ENCODE measurements around the gene STING1.
"Not testable (repeated sequence)": the region's sequence is repeated elsewhere in the genome, so short reads cannot be mapped to it uniquely, and the experiment has no call there.

STING1 gene

DNA sequence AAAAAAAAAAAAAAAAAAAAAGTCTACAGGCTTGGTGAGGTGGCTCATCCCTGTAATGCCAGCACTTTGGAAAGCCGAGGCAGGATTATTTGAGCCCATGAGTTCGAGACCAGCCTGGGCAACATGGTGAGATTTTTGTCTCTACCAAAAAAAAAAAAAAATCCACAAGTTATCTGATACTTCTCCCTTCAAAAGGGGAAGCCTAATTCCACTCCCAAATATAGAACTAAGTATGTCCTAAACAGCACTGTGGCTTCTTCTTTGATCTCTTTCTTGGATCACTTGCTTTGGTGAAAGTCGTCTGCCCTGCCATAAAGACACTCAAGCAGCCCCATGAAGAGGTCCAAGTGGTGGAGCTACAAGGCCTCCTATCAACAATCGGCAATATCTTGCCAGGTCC lies 18.8 kb upstream of the STING1 start:
- FAIRE-seq = no peak

DNA sequence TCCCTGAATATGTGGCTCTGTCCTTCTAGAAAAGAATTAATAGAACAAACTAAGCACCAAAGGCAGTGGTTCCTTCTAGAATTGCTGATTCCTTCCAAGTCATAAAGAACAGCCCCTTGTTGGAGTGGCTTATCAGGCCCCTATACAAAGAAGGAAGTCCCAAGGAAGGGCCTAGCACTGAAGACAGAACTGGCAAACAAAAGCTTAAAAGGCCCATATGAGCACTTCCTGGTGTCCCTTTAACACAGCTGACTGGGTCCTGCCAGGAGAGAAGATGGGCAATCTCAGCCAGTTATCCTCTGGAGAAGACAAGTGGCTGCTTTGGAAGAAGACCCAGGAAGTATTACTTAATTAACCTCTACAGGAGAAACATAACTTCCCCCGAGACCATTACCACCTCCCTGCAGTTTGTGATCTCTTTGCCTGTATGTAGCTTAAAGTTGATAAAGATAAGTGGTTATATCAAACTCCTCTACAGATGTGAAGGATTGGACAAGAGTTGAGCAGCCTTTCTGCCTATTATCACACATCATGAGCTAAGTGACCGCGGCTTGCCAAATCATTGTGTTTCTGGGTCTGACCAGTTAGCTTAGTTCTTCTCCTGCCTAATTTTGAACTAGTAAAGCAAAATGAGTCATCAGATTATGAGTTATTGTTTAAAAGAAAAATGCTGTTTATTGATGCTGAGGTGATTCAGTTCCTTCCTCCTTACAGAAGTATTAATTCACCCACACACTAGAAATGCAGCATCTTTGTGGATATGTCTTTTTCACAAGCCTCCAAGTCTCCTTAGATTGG lies 13.3 kb upstream of the STING1 start:
- FAIRE-seq = no peak

- no peak for FAIRE-seq
Measured at GRCh38 chr5:139494832-139495231, 12.3 kb upstream of the STING1 start.

DNA sequence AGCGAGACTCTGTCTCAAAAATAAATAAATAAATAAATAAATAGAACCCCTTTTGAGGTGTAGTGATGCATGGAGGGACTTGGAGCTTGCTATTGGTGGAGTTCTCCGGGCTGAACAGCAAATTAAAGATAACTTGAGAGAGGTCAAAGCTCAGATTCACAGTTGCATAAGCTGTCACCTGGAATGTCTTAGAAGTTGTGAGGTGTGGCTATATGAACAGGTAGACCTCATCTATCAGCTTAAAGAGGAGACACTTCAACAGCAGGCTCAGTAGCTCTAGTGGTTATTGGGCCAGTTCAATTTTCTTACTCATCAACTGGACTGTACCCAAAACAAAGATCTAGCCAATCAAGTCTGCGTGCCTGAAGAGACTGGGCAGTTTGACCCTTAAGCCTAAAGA lies 11.7 kb upstream of the STING1 start:
- no peak for FAIRE-seq

DNA sequence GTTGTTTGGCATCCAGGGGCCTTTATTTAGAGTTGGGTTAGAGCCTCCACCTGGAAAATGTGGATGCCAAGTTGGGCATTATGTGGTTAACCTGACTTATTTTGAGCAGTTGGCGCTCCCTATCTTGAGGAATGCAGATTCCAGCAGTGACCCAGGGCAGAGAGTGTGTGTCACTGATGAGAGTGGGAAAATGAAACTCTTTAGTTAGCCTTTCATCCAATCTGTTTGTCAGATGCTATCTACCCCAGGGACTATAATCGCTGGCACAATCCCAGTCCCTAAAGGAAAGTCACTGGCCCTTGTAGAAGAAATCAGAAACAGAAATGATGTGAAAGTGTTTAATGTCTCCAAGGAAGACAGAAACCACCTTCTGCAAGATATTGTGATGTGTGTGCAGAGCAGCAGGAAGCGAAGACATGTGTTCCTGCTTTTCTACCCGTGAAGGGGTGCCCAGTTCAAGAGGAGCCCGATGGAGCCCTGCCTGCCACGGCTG lies 10.2 kb upstream of the STING1 start:
- FAIRE-seq = no peak

DNA sequence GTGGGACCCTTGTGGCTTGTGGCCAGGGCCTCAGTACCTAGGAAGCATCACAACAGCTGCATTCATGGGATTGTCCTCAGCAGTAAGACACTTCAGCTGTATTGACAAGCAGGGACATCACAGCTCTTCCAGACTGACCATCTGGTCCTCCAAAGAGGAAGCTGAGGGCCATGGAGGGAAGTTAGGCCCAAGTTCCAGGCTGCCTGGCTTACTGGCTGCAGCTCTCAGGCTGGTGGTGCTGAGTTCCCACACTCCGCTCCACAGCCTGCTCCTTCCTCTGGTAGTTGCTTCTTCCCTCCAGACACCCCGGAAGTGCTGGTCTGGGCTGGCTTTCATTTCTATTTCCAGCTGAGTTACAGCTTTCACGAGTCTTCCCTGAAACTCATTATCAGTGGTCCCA lies 5.7 kb upstream of the STING1 start:
- no peak for FAIRE-seq

- FAIRE-seq = no peak
Measured at GRCh38 chr5:139486201-139486600, 3.6 kb upstream of the STING1 start.

- FAIRE-seq = not testable (repeated sequence)
Measured at GRCh38 chr5:139482890-139483208, 291 bp upstream of the STING1 start.

- no peak for FAIRE-seq
Measured at GRCh38 chr5:139481580-139482049, 943 bp downstream of the STING1 start.

DNA sequence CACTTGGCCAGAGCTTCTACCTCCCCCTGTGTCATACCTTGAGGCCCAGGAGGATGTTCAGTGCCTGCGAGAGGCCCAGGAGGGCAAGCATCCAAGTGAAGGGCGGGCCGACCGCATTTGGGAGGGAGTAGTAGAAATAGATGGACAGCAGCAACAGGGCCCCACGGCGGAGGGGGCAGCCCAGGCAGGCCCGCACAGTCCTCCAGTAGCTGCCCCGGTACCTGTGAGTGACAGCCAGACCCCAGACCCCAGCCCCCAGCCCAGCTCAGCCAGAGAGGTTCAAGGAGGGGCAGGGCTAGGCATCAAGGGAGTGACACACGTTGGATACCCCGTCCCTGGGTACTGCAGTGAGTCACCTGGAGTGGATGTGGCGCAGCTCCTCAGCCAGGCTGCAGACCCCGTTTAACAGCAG lies 1.4 kb downstream of the STING1 start:
- FAIRE-seq = no peak

- FAIRE-seq = not testable (repeated sequence)
Measured at GRCh38 chr5:139479729-139480128, 2.8 kb downstream of the STING1 start.

GRCh38 chr5:139478657-139479423 lies 3.7 kb downstream of the STING1 start:
- not testable (repeated sequence) for FAIRE-seq

- no peak for FAIRE-seq
Measured at GRCh38 chr5:139475865-139476617, 6.5 kb downstream of the STING1 start.

GRCh38 chr5:139474890-139475791 lies 7.4 kb downstream of the STING1 start:
- no peak for FAIRE-seq

- no peak for FAIRE-seq
Measured at GRCh38 chr5:139473565-139473964, 9.0 kb downstream of the STING1 start.

- FAIRE-seq = no peak
Measured at GRCh38 chr5:139473105-139473504, 9.5 kb downstream of the STING1 start.

DNA sequence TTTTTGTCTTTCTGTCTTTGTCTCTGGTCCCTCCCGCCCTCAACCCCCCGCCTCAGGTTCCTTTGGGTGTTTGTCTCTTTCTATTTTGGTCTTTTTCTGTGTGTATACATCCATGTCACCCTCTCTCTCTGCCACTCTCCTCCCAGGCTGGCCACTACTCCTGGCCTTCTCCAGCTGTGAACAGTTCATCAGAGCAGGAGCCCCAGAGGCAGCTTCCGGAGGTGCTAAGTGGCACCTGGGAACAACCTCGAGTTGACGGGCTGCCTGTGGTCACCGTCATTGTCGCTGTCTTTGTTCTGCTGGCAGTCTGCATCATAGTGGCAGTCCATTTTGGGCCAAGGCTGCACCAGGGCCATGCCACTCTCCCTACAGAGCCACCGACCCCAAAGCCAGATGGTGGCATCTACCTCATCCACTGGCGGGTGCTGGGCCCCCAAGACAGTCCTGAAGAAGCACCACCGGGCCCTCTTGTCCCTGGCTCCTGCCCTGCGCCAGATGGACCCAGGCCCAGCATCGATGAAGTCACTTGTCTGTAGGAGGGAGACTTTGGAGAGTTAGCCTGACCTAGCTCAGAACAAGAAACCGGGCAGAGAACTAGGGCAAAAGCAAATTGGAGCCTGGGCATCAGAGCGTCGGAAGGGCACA lies 10.1 kb downstream of the STING1 start:
- no peak for FAIRE-seq

- no peak for FAIRE-seq
Measured at GRCh38 chr5:139470821-139471300, 11.7 kb downstream of the STING1 start, which contains the start of gene SMIM33. Gene SMIM33, plus strand, starts transcription at chr5:139471004. Its CDS starts 118 bp downstream, at chr5:139471122.

GRCh38 chr5:139468421-139468931 lies 14.1 kb downstream of the STING1 start:
- FAIRE-seq = no peak

GRCh38 chr5:139462586-139463276 lies 19.8 kb downstream of the STING1 start, which contains the start of gene ECSCR:
Gene ECSCR, minus strand, starts transcription at chr5:139462743. Its CDS starts 73 bp downstream, at chr5:139462670.
- no peak for FAIRE-seq
